Left renal pelvis (tissue), 4 donors: ENCODE data around the gene SMG6. TPM values are rescaled to one million over a fixed set of nuclear protein-coding genes. Genes with fewer than 3 reads are reported as not detected.
"Not testable (repeated sequence)": the region's sequence is repeated elsewhere in the genome, so short reads cannot be mapped to it uniquely, and the experiment has no call there.

Source experiments
- DNase-seq, 4 donors: peaks; one replicate each; pipeline ENCODE4 v3.0.0-alpha.2; 2013; ENCODE audit warnings: low read depth in 4 of 4, low spot score in 3 of 4
- polyA plus RNA-seq, 4 donors: library from polyadenylated mRNA; unstranded; fragments of 120-200 nt; gene quantifications; one replicate each; pipeline ENCODE4 v1.2.1, GENCODE V29; 2013; ENCODE audit not compliant: insufficient read length in 4 of 4

SMG6 gene
- polyA plus RNA-seq, 4 donors: 27.8 to 35.8 (median 30.7) TPM

DNA sequence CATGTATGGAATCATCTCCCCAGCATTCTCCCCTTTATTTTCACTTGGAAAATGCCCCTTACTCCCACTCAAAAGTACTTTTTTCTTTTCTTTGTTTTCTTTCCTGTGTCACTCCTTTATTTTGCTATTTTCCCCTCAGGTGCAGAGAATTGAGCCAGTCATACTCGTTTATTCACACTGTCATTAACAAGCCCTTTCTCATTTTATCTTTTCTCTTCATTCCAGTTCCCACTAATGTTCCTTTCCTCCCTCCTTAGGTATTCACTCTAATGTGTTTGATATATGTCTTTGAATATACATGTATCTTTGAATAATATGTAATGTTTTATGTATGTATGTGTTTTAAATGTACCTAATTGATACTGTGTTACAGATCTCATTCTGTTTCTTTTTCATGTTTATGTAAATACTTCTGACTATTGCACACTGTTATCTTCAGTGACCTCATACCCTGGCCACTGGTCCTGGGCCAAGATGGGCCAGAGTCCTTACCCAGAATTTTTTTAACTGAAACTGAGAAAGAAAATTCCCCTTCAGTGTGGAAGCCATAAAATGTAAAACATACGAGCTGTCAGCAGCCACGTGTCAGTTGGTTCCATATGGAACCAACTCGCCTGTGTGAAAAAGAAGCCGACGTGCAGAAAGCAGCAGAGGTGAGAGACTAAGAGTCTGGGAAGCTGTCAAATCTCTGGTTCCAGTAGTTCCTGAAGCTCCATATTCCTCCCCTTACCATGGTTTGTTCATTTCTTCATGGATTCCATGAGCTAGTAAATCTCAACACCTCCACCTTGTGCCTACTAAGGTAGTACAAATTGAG, 6.0 kb upstream of the SMG6 start:
- DNase-seq: no peak

DNA sequence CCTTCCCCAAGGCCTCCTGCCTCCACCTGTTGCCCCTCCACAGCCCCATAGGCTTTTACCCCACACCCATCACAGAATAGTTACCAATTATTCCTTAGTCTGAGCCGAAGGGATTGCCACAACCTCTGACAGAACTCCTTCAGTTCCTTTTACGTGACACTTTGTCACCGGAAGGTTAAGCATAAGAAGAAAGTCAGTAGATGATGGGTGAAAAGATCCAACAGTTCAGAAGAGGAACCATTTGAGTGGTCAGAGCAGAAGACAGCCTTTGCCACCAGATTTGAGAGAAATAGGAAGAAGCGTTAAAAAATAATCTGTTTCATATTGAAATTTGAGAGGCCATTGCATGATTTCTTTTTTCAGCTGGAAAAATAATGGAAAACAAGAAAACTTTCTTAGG, 1.3 kb upstream of the SMG6 start:
- DNase-seq: no peak

DNA sequence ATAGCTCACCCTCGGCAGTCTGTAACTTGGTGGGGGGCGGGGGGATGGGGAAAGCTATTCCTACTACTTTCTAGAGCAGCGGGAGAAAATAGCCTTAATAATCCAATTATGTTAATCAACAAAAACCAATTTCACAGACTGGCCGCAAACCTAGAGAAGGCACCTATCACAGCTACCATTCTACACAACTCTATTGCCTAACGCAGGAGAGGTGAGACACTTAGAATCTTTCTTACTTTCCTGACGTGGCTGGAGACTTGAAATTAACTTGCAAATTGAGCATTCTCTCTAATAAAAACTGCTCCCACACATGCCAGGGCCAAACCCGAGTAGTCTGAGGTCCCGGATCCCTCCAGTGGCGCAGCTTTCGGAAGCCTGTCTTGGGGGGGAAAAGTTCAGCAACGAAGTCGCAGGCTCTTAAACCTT, 794 bp downstream of the SMG6 start:
- peak in 1 of 4 donors; percentile 18 for DNase-seq

DNA sequence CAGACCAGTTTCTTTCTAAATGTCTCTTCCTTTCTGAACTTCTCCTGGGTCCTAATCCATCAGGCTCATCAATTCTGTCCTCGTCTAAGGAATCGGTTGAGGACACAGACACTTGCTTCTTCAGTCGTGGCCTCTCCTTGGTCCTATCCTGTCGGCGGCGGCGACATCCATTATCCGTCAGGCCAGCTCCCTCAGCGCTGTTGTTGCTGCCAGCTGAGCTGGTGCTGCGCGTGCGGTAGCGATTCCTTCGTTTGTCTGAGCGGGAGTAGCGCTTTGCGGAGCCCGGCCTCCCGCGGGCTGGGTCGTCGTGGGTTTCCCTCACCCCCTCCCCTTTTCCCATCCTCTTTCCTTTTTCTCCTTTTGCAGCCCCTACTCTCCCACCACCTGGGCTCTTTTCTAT, 3.8 kb downstream of the SMG6 start:
- no peak for DNase-seq

DNA sequence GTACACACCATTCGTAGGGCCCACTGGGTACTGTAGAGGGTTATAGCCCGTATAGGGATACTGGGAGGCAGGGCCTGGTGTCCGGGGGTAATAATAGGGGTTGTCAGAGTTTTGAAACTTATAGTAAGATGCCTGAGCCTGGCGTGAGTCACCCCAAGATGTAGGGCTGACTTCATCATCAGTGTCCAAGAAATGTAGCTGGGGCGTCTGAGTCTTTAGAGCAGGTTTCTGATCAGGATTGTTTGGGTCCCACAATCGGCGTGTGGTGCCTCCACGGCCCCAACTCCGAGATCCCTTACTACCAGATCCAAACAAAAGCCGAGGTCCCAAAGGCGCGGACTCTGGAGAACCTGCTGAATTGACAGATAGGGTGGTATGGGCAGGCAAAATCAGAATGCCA, 4.4 kb downstream of the SMG6 start:
- no peak for DNase-seq

DNA sequence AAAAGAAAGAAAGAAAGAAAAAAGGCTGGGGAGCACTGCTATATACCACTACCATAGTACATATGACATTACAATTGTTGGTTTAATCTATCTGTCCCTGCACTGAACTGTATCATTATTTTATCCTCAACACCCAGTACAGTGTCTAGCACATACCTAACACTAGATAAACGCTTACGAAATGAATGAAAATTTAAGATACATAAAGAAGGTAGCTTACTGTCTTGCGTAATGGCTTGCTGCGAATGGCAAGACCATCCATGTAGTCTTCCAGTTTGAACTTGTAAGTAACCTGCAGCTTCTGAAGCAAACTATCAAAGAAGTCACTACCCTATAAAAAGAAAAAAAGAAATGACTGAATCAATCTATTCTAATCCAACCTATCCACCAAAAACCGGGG, 6.6 kb downstream of the SMG6 start:
- DNase-seq: no peak

DNA sequence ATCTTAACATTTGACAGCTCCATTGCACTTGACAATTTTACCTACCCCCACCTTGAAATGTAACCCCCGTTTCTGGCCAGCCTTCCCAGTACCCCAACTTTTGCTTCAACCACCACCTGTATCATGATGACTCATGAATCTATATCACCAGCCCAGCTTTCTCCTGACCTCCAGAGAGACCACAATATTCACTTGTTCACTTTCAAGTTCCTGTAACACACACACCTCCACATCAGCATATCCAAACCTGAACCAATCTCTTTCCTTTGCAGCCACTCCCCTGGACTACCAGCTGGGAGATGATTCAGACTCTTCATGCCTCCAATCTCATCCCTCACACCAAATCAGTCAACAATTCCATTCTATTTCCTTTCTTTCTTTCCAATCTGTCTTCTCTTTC, 8.0 kb downstream of the SMG6 start:
- no peak for DNase-seq

DNA sequence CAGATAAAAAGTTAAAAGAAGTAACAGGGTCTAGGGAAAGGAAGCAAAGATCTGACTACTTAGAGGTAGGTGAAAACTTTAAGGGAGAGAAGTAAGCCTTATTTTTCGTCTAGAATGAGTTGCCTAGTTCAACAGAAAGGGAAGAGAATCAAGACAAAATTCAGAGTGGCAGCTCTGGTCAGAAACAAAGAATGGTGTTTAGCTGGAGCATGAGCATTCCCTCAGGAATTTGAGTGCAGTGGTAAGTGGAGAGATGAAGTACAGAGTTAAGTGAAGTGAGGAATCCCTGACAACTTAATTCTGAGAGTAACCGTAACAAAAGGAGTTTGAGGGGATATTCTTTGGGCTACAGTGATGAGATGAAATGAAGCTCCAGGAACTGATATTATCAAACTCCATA, 11.5 kb downstream of the SMG6 start:
- no peak for DNase-seq

DNA sequence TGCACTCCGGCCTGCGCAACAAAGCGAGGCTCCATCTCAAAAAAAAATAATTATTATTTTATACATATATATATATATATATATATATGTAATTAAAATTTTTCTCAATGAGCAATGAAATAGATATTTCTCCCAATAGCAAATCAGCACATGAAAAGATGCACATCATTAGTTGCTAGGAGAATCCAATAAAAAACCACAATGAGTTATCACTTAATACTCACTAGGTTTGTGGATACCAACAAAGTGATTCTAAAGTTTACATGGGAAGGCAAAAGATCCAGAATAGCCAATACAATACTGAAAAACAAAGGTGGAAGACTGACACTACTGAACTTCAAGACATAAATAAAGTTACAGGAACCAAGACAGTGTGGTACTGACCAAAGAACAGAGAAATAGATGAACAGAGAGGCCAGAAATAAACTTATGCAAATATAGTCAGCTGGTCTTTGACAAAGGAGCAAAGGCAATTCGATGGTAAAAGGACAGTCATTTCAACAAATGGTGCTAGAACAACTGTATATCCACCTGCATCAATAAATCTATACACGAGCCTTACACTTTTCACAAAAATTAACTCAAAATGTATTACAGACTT, 13.6 kb downstream of the SMG6 start:
- DNase-seq: no peak

DNA sequence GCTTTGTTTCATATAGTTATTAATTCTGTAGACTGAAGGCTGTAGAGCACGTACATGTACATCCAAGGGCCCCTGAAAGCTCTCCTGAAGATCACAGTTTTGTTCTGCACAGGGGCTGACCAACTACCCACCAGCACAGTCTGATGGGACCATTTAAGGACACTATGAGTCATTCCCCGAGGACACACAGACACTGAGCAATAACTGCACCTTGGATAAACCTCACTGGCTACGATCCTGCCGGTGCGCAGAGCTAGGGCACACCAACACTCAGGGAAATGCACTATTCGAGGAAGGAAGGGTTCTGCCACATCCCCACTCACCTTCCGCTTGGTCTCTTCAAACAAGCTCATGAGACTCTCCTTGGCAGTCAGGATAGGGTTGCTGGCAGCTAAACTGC, 20.3 kb downstream of the SMG6 start:
- DNase-seq: no peak

DNA sequence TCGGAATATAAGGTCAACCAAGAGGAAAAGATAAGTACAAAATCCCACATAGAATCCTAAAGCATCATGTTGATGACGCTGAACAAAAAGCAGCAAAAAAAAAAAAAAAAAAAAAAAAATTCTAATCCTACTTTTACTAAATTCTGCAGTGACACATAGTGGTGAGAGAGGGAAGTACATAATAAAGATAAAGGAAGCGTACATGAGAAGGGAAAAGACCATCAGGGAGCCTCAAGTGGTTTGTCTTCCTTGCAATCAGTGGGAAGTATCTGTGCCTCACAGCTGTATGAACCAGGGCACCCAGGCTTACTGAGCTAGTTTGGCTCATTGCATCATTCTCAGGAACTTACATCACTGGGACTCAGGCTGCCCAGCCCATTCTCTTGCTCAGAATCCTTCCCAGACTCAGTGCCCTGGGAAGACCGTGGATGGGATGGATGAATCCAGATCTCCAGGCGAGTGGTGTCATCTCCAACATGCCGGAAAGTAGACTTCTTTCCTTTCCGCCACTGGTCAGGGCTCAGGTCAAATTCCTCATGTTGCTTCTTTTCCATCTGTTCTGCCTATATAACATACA, 21.2 kb downstream of the SMG6 start:
- peak; percentile 41 to 55 (median 46) for DNase-seq

DNA sequence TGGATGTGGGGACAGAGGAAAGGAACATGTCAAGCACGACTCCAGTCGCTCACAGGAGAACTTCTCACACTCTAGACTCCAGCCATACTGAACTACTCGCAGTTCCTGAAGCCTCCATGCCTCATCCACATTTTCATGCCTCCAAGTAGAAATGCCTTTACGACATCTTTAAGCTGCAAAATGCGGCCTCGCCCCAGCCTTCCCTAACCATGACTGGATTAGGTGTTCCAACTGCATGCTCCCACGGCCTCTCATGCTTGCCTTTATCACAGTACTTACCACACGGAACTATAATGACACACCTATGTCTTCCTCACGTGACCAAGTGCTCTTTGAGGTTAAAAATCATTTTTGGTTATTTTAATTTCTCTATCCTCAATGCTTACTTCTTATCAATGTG, 23.9 kb downstream of the SMG6 start:
- no peak for DNase-seq

DNA sequence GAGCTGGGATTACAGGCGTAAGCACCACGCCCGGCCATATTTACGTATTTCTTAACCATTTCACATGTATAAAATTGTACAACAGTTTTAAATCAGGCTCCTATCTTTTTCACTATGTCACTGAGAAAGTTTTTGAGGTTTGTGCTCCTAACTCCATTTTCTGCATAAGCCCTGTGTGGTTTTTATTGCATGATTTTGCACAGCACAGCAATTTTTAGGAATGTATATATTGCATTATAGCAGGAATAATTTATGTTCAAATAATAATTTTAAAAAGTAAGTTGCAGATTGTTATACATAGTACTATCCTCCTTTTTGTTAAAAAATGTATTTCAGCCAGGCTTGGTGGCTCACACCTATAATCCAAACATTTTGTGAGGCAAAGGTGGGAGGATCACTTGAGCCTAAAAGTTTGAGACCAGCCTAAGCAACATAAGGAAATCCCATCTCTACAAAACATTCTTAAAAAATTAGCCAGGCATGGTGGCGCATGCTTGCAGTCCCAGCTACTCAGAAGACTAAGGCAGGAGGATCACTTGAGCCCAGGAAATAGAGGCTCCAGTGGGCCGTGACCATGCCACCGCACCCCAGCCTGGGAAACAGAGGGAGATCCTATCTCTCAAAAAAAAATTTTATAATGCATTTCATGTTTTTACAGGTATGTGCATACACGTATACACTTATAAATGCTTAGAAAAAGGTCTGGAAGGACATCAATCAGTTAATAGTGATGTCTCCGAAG, 26.0 kb downstream of the SMG6 start:
- no peak for DNase-seq

DNA sequence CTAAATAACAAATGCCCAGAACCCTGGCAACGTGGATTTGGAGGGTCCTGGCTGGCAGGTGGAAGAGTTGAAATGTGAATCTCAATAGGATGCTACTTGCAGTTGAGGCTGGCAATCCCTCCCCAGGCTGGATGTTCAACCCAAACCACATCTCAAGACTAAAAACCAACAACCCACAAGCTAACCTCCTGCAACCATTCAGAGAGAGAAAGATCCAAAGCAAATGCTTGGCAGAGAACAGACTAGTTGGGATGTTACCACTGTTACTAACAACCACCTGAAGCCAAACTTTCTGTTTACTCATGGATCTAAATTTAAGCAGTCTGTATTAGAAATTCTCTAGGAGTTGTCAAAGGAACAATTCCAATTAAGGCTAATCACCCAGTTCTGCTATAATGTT, 27.9 kb downstream of the SMG6 start:
- DNase-seq: no peak

DNA sequence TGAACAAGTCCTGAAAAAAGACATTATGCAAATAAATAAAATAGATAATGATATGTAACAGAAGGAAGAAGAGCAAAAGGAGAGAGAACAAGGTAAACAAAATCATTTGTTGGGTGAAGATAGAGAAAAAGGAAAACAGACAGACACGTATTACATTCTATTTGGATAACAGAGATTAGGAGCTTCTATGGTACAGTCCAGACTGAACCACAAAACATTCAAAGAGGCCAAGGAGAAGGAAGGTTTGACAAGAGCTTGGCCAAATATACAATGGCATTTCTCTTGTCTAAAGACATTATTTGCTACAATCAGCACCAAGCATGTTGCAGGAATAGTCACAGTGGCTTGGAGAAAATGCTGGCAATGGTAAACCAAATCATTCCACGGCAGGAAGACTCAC, 29.2 kb downstream of the SMG6 start:
- no peak for DNase-seq

DNA sequence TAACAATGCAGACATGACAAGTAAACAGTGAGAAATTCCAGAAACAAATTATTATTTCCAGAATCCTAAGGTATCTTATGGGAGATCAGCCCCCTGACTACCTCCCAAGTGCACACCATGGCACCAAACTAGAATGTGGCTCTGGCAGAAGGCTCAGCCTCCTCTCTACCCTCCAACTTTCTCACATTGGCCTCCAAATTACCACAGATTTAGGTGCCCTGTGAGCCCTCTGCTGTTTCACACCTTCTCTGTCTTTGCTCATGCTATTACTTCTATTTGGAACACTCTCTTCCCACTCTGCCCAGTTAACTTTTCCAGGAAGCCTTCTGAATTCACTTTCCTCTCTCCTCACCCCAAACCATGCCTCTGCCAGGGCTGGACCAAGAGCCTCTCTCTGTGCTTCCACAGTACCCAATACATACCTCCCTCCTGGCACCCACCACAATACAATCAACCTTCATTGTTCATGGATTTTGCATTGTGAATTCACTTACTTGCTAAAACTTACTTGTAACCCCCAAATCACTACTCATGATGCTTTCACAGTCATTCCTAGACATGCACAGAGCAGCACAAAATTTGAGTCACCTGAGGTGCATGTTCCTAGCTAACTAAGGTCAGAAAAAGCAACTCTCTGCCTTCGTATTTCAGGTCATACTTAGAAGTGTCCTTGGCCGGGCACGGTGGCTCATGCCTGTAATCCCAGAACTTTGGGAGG, 31.4 kb downstream of the SMG6 start:
- no peak for DNase-seq

DNA sequence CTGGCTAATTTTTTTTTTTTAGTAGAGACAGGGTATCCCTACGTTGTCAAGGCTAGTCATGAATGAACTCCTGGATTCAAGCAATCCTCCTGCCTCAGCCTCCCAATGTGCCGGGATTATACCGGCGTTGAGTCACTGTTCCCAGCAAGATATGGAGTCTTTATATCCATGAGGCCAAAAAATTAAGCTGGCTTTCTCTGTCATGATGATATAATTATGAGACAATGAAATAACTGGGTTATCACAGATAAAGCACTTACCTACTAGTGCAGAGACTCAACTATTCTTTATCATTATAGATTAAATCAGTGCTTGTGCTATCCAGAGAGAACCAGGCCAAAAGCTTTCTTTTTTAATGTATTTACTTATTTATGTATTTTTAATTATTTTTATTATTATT, 36.2 kb downstream of the SMG6 start:
- no peak for DNase-seq

DNA sequence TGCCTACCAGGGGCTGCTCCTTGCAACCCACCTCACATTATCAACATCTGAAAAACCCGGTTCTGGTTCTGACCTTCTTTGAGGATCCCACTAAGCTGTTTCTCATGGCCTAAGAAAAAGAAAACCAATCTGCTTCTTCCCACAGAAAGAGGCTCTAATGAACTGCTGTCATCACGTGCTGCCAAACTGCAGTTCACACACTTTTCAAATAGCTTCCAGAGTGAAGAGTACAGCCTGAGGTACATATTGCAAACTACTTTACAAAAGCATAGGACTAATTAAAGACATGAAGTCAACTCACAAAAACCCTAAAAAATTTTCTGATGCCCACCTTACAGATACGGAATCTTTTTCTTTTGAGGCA, 36.7 kb downstream of the SMG6 start:
- no peak for DNase-seq

DNA sequence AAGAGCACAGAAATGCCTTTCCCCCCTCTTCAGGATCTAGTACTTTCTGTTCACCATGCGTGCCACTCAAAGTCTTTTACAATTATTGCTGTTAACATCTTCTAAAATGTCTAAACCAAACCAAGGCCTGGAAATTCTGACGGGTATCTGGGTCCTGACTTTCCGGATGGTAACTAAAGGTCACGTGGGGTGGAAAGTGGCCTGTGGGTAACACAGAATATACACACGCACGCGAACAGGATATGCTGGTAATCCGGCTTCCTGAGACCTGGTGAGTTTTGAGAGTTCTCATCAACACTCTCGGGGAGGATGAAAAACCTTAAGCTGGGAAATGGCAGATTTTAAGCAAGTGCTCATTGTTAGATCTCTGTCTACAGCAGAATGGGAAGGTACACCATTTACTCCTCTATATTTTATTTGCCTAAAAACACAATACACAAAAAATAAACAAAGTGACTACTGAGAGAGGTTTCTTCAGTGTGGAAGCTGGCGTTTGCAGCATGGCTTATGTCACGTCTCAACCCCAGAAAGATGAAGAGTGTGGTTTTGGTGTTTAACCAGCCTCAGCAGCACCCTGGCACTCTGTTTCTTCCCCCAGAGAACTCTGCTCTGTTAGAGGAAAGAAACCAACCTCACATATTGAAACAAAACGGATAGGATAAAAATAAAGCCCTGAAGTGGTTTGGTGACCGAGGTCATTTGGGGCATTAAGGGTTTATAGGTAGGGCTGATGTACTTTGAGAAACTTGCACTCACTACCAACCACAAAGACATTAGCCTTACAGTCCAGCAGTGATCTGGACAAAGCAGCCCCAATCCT, 37.3 kb downstream of the SMG6 start:
- DNase-seq: no peak

DNA sequence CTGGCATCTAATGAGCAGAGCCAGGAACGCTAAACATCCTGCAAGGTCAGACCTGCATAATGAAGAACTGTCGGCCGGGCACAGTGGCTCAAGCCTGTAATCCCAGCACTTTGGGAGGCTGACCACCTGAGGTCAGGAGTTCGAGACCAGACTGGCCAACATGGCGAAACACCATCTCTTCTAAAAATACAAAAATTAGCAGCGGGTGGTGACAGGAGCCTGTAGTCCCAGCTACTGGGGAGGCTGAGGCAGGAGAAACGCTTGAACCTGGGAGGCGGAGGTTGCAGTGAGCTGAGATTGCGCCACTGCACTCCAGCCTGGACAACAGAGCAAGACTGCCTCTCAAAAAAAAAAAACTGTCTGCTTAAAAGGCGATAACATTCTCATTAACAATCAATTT, 38.4 kb downstream of the SMG6 start:
- DNase-seq: not testable (repeated sequence)
